VCaP (cell line): ENCODE results near the gene PLAC8.
"Not testable (repeated sequence)": the region's sequence is repeated elsewhere in the genome, so short reads cannot be mapped to it uniquely, and the experiment has no call there.

Experiments used
- H3K27ac ChIP-seq: fragments of 450-650 bp; 2 replicates; pipeline ENCODE4 v1.5.1; 2017
- CTCF ChIP-seq: fragments of 450-650 bp; conservative IDR thresholded peaks from 2 replicates; pipeline ENCODE4 v1.5.1; 2017; ENCODE audit warnings: mild to moderate bottlenecking, moderate library complexity

Gene PLAC8, protein sequence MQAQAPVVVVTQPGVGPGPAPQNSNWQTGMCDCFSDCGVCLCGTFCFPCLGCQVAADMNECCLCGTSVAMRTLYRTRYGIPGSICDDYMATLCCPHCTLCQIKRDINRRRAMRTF

DNA sequence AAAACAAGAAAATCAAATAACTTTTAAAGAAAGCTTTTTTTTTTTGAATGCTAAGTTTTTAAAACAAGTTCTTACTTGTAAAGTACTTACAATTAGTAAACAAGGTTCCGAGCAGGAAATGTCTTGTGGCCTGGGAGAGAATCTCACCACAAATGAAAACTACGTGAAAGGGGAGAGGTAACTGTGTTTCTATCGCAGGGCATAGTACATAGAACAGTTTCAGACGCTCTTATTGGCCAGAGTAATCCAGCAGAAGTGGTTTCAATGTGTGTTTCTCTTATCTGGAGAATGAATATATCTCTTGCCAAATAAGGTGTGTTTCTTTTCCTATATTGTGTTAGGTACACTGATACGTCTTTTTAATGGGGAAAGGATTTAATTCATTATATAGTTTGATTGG is at the start of gene PLAC8:
TSS of gene PLAC8 (minus strand) at position 154 of the 400 bp plus-strand sequence. CDS start 6,808 bp downstream, outside the sequence.
- no peak within 1 kb of the TSS for H3K27ac ChIP-seq
- no peak for TF ChIP-seq CTCF

GRCh38 chr4:83153417-83153816 is 38.9 kb upstream of the PLAC8 start:
- no peak overlapping the region for H3K27ac ChIP-seq
- no peak for TF ChIP-seq CTCF

DNA sequence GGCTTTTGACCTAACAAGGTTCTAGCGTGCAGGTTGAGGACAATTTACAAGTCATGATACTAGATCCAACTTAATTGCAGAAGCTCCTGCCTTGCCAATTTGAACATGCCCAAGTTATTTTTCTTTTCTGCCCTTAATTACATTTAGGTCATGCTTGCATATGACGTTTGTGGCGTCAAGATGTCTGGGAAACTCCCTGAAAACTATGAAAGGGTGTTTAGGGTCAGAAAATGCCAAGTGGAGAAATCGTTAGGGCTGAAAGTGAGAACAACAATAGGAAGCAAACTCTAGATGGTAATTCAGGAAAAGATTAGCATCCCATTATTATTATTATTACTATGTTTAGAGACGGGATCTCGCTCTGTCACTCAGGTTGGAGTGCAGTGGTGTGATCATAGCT is 38.2 kb upstream of the PLAC8 start:
- TF ChIP-seq CTCF: no peak
- no peak overlapping the region for H3K27ac ChIP-seq

- H3K27ac ChIP-seq: no peak overlapping the region
- TF ChIP-seq CTCF: no peak
Observed at GRCh38 chr4:83151651-83152050, 37.1 kb upstream of the PLAC8 start.

GRCh38 chr4:83150653-83151330 is 36.3 kb upstream of the PLAC8 start:
- TF ChIP-seq CTCF: no peak
- no peak overlapping the region for H3K27ac ChIP-seq

DNA sequence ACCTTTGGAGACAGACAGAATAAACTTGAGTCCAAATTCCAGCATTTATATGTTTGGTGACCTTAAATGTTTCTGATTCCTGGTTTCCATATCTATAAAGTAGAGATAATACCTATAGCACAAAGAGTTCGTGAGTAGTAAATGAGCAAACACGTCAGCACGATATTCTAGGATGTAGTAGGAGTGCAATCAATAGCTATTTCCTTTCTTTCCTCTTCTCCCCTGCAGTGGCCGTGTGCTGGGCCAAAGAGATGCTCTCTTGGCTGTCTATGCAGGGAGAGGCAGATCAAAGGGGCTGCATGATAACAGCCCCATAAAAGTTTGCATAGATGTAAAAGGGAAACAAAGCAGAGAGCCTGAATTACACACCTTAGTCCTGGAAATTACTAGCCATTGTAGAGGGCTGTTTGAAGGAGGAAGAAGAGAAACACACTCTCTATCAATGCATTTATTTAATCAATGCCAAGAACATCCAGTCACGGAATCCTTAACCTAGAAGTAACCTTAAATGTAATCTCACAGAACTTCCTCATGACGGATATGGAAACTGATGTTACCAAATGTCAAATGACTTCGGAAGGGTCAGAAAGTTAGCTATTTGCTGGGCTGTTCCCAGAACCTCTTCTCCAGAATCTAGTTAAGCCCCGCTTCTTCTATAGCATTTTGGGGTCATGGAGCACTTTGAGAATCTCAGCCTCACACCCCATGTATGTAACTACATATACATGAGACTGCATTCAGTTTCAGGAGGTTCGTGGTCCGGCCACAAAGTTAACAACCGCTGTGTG is 35.5 kb upstream of the PLAC8 start:
- no peak for TF ChIP-seq CTCF
- no peak overlapping the region for H3K27ac ChIP-seq

- TF ChIP-seq CTCF: no peak
- H3K27ac ChIP-seq: no peak overlapping the region
Observed at GRCh38 chr4:83146841-83147240, 32.3 kb upstream of the PLAC8 start.

DNA sequence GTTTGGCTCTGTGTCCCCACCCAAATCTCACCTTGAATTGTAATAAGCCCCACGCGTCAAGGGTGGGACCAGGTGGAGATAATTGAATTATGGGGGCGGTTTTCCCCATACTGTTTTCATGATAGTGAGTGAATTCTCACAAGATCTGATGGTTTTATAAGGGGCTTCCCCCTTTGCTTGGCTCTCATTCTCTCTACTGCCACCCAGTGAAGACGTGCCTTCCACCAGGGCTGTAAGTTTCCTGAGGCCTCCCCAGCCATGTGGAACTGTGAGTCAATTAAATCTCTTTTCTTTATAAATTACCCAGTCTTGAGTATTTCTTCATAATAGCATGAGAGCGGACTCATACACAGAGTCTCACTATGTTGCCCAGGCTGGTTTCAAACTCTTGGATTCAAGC is 31.2 kb upstream of the PLAC8 start:
- H3K27ac ChIP-seq: not testable (repeated sequence)
